SU-DHL-6 (cell line): ENCODE results near the gene SNX13.

Experiments used
- CTCF ChIP-seq: fragments of 200-600 bp; sonication (generic); IDR thresholded peaks from one replicate; pipeline ENCODE4 v1.5.1; 2017; ENCODE audit warnings: antibody characterized with exemption, mild to moderate bottlenecking, low read length, moderate library complexity; ENCODE audit not compliant: insufficient read depth, poor library complexity, severe bottlenecking
- EZH2phosphoT487 ChIP-seq: fragments of 200-600 bp; sonication (generic), shearing (Covaris generic); conservative IDR thresholded peaks from 2 replicates; pipeline ENCODE4 v1.6.1; 2018; ENCODE audit warnings: mild to moderate bottlenecking, antibody characterized with exemption, low read length, moderate library complexity, mixed read lengths

DNA sequence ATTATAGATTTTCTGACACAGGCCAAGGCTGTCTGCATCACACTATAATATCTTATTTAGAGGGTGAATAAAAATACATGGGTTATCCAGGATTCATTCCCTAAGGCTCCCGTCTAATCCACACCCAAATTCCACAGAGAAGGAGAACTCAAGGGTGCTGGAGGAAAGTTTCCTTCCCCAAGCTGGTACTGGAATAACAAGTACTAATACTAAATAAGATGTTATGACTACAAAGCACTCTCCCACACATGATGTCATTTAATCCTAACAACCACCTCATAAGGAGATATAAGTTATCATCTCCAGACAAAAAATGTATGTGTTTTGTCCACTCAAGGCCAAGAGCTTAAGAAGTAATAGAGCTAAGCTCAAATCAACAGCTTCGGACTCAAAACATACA is 53.0 kb downstream of the SNX13 start:
- TF ChIP-seq CTCF (no peak), EZH2phosphoT487 (no peak)
